Activated T-helper 2 cell treated with anti-CD3 and anti-CD28 coated beads, Interferon-gamma antibody, Interleukin-2, Interleukin-4, amounts not matched to agents 10 μg/mL and 5 μg/mL and 100 μg/mL, durations not matched to agents 14 hours and 24 hours and 36 hours (primary cell): ENCODE measurements around the gene PRAMEF11. TPM values are rescaled to one million over a fixed set of nuclear protein-coding genes. Genes with fewer than 3 reads are reported as not detected.
"Not testable (repeated sequence)": the region's sequence is repeated elsewhere in the genome, so short reads cannot be mapped to it uniquely, and the experiment has no call there.

ENCODE experiments used
- DNase-seq: peaks from one replicate; pipeline ENCODE4 v3.0.0; 2021; ENCODE audit warnings: low spot score
- H3K27ac Mint-ChIP-seq: one replicate; pipeline ENCODE4 v1.8.0; 2021; ENCODE audit warnings: mixed read lengths
- H3K27me3 Mint-ChIP-seq: one replicate; pipeline ENCODE4 v1.8.0; 2021; ENCODE audit warnings: low read depth, mixed read lengths
- H3K36me3 Mint-ChIP-seq: one replicate; pipeline ENCODE4 v1.8.0; 2021; ENCODE audit warnings: low read depth, mixed read lengths
- H3K4me1 Mint-ChIP-seq: one replicate; pipeline ENCODE4 v1.8.0; 2021; ENCODE audit warnings: low read depth, mixed read lengths
- H3K4me3 Mint-ChIP-seq: one replicate; pipeline ENCODE4 v1.8.0; 2021; ENCODE audit warnings: low read depth, mild to moderate bottlenecking, moderate library complexity, mixed read lengths
- H3K9me3 Mint-ChIP-seq: one replicate; pipeline ENCODE4 v1.8.0; 2021; ENCODE audit warnings: mixed read lengths
- intact Hi-C: fragments of 100-400 bp; cut with micrococcal nuclease; formaldehyde crosslinking; loops from one replicate; pipeline ENCODE4 v1.15.1; 2023
- total RNA-seq: library from RNA; stranded (reverse); gene quantifications from 2 replicates; pipeline ENCODE4 v1.2.3, GENCODE V29; 2022

Gene PRAMEF11
- total RNA-seq, 1 donor from 2014 or later = not detected

GRCh38 chr1:12791097-12791496 is 40.1 kb downstream of the PRAMEF11 start, which contains the start of gene PRAMEF1:
Gene PRAMEF1, plus strand, starts transcription at chr1:12791397. Its CDS starts 1,831 bp downstream, at chr1:12793228.
- H3K27ac Mint-ChIP-seq, H3K36me3 Mint-ChIP-seq, H3K27me3 Mint-ChIP-seq, DNase-seq, H3K4me3 Mint-ChIP-seq, intact Hi-C loops, H3K9me3 Mint-ChIP-seq, H3K4me1 Mint-ChIP-seq: not testable (repeated sequence)

GRCh38 chr1:12784729-12785128 is 46.5 kb downstream of the PRAMEF11 start:
- intact Hi-C loops, H3K36me3 Mint-ChIP-seq, H3K4me1 Mint-ChIP-seq, H3K4me3 Mint-ChIP-seq, H3K27me3 Mint-ChIP-seq, DNase-seq, H3K27ac Mint-ChIP-seq: not testable (repeated sequence)
- peaks cover 13% of the 10 kb centered on the region for H3K9me3 Mint-ChIP-seq

- H3K4me1 Mint-ChIP-seq, H3K36me3 Mint-ChIP-seq, H3K4me3 Mint-ChIP-seq, intact Hi-C loops, DNase-seq, H3K27me3 Mint-ChIP-seq, H3K27ac Mint-ChIP-seq: not testable (repeated sequence)
- H3K9me3 Mint-ChIP-seq = peaks cover 13% of the 10 kb centered on the region
Measured at GRCh38 chr1:12783783-12784182, 47.4 kb downstream of the PRAMEF11 start.

- H3K36me3 Mint-ChIP-seq = not testable (repeated sequence)
Measured at GRCh38 chr1:12781488-12781887, 49.7 kb downstream of the PRAMEF11 start.

GRCh38 chr1:12778907-12779306 is 52.3 kb downstream of the PRAMEF11 start:
- Mint-ChIP-seq H3K27ac (no peak overlapping the region), H3K27me3 (no peaks in the 10 kb centered on the region), H3K4me1 (no peaks in the 10 kb centered on the region), H3K9me3 (peaks cover 4% of the 10 kb centered on the region), H3K36me3 (no peaks in the 10 kb centered on the region), H3K4me3 (no peak overlapping the region)
- intact Hi-C loops = no loop called here
- DNase-seq = no peak

More at GRCh38 chr1:12781488-12781887, 49.7 kb downstream of the PRAMEF11 start:
- H3K27me3 Mint-ChIP-seq, intact Hi-C loops, H3K4me1 Mint-ChIP-seq, DNase-seq, H3K4me3 Mint-ChIP-seq, H3K27ac Mint-ChIP-seq: not testable (repeated sequence)
- H3K9me3 Mint-ChIP-seq = peaks cover 13% of the 10 kb centered on the region

GRCh38 chr1:12778061-12778460 is 53.1 kb downstream of the PRAMEF11 start:
- no peak for DNase-seq
- H3K4me1 Mint-ChIP-seq = no peaks in the 10 kb centered on the region
- H3K9me3 Mint-ChIP-seq = no peaks in the 10 kb centered on the region
- no peaks in the 10 kb centered on the region for H3K36me3 Mint-ChIP-seq
- H3K27me3 Mint-ChIP-seq = no peaks in the 10 kb centered on the region
- no peak overlapping the region for H3K27ac Mint-ChIP-seq
- no peak overlapping the region for H3K4me3 Mint-ChIP-seq
- intact Hi-C loops = no loop called here

- no peak overlapping the region for H3K27ac Mint-ChIP-seq
- no peaks in the 10 kb centered on the region for H3K36me3 Mint-ChIP-seq
- intact Hi-C loops = no loop called here
- H3K4me1 Mint-ChIP-seq = no peaks in the 10 kb centered on the region
- DNase-seq = no peak
- no peak overlapping the region for H3K4me3 Mint-ChIP-seq
- no peaks in the 10 kb centered on the region for H3K27me3 Mint-ChIP-seq
- no peaks in the 10 kb centered on the region for H3K9me3 Mint-ChIP-seq
Measured at GRCh38 chr1:12776801-12777557, 54.2 kb downstream of the PRAMEF11 start.

- no peaks in the 10 kb centered on the region for H3K4me1 Mint-ChIP-seq
- no peaks in the 10 kb centered on the region for H3K9me3 Mint-ChIP-seq
- no peak overlapping the region for H3K4me3 Mint-ChIP-seq
- intact Hi-C loops = no loop called here
- no peaks in the 10 kb centered on the region for H3K36me3 Mint-ChIP-seq
- H3K27ac Mint-ChIP-seq = no peak overlapping the region
- DNase-seq = no peak
- H3K27me3 Mint-ChIP-seq = no peaks in the 10 kb centered on the region
Measured at GRCh38 chr1:12775443-12775842, 55.8 kb downstream of the PRAMEF11 start.

GRCh38 chr1:12774801-12775345 is 56.3 kb downstream of the PRAMEF11 start:
- H3K4me3 Mint-ChIP-seq = no peak overlapping the region
- no peaks in the 10 kb centered on the region for H3K9me3 Mint-ChIP-seq
- no peak overlapping the region for H3K27ac Mint-ChIP-seq
- H3K27me3 Mint-ChIP-seq = no peaks in the 10 kb centered on the region
- no peaks in the 10 kb centered on the region for H3K36me3 Mint-ChIP-seq
- no peaks in the 10 kb centered on the region for H3K4me1 Mint-ChIP-seq
- intact Hi-C loops = no loop called here
- DNase-seq = no peak

Other genes with a start within 250 kb of the PRAMEF11 start
- 93.6 and 95.2 TPM in 2 replicates for gene DHRS3, start 213.2 kb downstream of the PRAMEF11 start, total RNA-seq
- not detected in 2 replicates for gene AADACL4, start 187.3 kb downstream of the PRAMEF11 start, total RNA-seq
- gene AADACL3, start 115.3 kb downstream of the PRAMEF11 start, total RNA-seq = not detected in 2 replicates
- gene CFAP107, start 85.2 kb downstream of the PRAMEF11 start, total RNA-seq = not detected in 2 replicates
- gene PRAMEF12, start 57.7 kb downstream of the PRAMEF11 start, total RNA-seq = not detected in 2 replicates
- not detected in 2 replicates for gene PRAMEF1, start 40.0 kb downstream of the PRAMEF11 start, total RNA-seq
- not detected in 2 replicates for gene HNRNPCL1, start 17.3 kb upstream of the PRAMEF11 start, total RNA-seq
- not detected in 2 replicates for gene PRAMEF2, start 25.7 kb upstream of the PRAMEF11 start, total RNA-seq
- not detected in 2 replicates for gene PRAMEF4, start 54.8 kb upstream of the PRAMEF11 start, total RNA-seq
- not detected in 2 replicates for gene PRAMEF10, start 66.9 kb upstream of the PRAMEF11 start, total RNA-seq
- not detected in 2 replicates for gene PRAMEF7, start 85.2 kb upstream of the PRAMEF11 start, total RNA-seq
- not detected in 2 replicates for gene PRAMEF6, start 116.2 kb upstream of the PRAMEF11 start, total RNA-seq
- not detected in 2 replicates for gene PRAMEF27, start 225.2 kb upstream of the PRAMEF11 start, total RNA-seq
- gene HNRNPCL3, start 229.4 kb upstream of the PRAMEF11 start, total RNA-seq = not detected in 2 replicates
- not detected in 2 replicates for gene PRAMEF25, start 239.4 kb upstream of the PRAMEF11 start, total RNA-seq